LNCAP (cell line): ENCODE data around the gene NFASC.

Source experiments
- CTCF ChIP-seq: fragments of 450-650 bp; IDR thresholded peaks from 2 replicates; pipeline ENCODE4 v1.5.1; 2017; ENCODE audit warnings: mild to moderate bottlenecking

Gene NFASC

GRCh38 chr1:205008896-205009295 lies 138.2 kb downstream of the NFASC start:
- TF ChIP-seq CTCF = no peak

- TF ChIP-seq CTCF = no peak
These were observed 139.0 kb downstream of the NFASC start for GRCh38 chr1:205009670-205010069.

- TF ChIP-seq CTCF = no peak
These were observed 141.9 kb downstream of the NFASC start for GRCh38 chr1:205012391-205013140.

- no peak for TF ChIP-seq CTCF
These were observed 143.2 kb downstream of the NFASC start for GRCh38 chr1:205013683-205014367.

- TF ChIP-seq CTCF = no peak
These were observed 144.1 kb downstream of the NFASC start for GRCh38 chr1:205014783-205015182.

- TF ChIP-seq CTCF = no peak
These were observed 144.6 kb downstream of the NFASC start for GRCh38 chr1:205015241-205015640.

- no peak for TF ChIP-seq CTCF
These were observed 145.4 kb downstream of the NFASC start for GRCh38 chr1:205016075-205016474.
